SK-N-MC (cell line): ENCODE measurements around the gene RABGEF1.
"Not testable (repeated sequence)": the region's sequence is repeated elsewhere in the genome, so short reads cannot be mapped to it uniquely, and the experiment has no call there.

ENCODE experiments used
- FOXP2 ChIP-seq: optimal IDR thresholded peaks from 2 replicates; pipeline ENCODE3; 2011; ENCODE audit warnings: mild to moderate bottlenecking, moderate library complexity; ENCODE audit not compliant: insufficient read depth; ENCODE audit errors: extremely low read length, control extremely low read depth
- POLR2AphosphoS5 ChIP-seq: IDR thresholded peaks from 2 replicates; pipeline ENCODE4 v1.6.1; 2012; ENCODE audit warnings: mild to moderate bottlenecking, low read depth, low read length, borderline replicate concordance

DNA sequence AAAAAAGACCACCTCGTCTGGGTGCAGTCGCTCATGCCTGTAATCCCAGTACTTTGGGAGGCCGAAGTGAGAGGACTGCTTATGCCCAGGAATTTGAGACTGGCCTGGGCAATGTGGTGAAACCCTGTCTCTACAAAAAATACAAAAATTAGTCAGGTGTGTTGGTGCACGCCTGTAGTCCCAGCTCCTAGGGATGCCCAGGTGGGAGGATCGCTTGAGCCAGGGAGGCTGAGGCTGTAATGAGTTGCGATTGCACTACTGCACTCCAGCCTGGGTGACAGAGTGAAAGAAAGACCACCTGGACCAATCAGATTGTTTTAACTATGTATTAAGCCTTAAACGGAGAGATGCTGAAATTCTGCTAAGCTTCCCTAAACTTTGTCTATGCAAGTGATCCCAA lies 103.0 kb downstream of the RABGEF1 start:
- TF ChIP-seq POLR2AphosphoS5, FOXP2: not testable (repeated sequence)
